ENCODE measurements around the gene BCAS3. TPM values are rescaled to one million over a fixed set of nuclear protein-coding genes. Genes with fewer than 3 reads are reported as not detected.

The BCAS3 gene
- total and polyA plus RNA-seq, 2 donors (not counting 1 experiment from before 2014, with no cell fraction given): 13.9 to 73.4 TPM

DNA sequence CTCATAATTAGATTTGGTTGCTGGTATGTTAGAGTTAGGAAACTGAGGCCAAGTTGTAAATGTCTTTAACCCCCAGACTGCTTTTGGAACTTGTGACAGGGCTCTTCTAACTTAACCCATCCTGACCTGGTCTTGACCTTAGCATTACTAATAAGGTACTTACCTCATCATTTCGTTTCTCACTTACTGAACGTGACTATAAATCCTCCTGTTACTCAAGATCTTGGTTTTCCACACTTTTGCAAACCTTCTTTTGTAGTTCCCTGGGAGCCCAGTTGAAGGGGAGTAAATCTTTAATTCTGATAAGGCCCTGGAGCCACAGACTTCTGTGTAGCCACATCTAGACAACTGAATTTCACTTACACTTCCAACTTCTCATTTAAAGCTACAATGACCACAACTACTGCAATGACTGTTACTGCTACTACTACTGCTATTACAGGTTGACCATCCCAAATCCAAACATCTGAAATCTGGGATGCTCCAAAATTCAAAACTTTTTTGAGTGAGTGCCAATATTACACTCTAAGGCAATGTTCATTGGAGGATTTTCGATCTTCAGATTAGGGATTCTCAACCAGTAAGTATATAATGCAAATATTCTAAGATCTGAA is 473.1 kb downstream of the BCAS3 start:
- no CpG with 5 or more reads among the region's 3 CpGs for WGBS (ENCODE audit: insufficient coverage)
- Histone ChIP-seq H3K36me3 (replicated peaks in 1 of 2; ENCODE audit: control extremely low read depth in 1 of 2, control insufficient read depth in 1 of 2, extremely low read depth in 1 of 2, insufficient read depth in 2 of 2, low read length in 1 of 2) (no peaks in the 10 kb centered on the region), H3K4me2 (replicated peaks; ENCODE audit: low read depth, low read length, poor library complexity, severe bottlenecking) (no peak overlapping the region), H3K27ac (ENCODE audit: low read length in 2 of 2) (no peak overlapping the region), H3K4me3 (ENCODE audit: control extremely low read depth in 1 of 5, extremely low read depth in 1 of 5, insufficient read depth in 1 of 5, low read depth in 2 of 5, low read length in 4 of 5) (no peak overlapping the region), H3K9ac (ENCODE audit: low read length) (no peak overlapping the region), H3K4me1 (ENCODE audit: control insufficient read depth in 2 of 2, insufficient read depth in 2 of 2, low read length in 2 of 2) (peaks cover 7 to 8% of the 10 kb centered on the region in 2 donors), H3K79me2 (ENCODE audit: control insufficient read depth, insufficient read depth, low read length) (no peaks in the 10 kb centered on the region), H3K9me3 (ENCODE audit: control extremely low read depth in 1 of 3, control insufficient read depth in 2 of 3, insufficient read depth in 1 of 3, low read length in 2 of 3) (no peaks in the 10 kb centered on the region), H3K27me3 (replicated peaks in 1 of 4; ENCODE audit: control extremely low read depth in 1 of 4, control insufficient read depth in 3 of 4, insufficient read depth in 4 of 4, low read length in 3 of 4) (no peaks in the 10 kb centered on the region), H4K20me1 (ENCODE audit: control insufficient read depth, insufficient read depth, low read length, poor library complexity, severe bottlenecking) (no peaks in the 10 kb centered on the region), H2AFZ (ENCODE audit: insufficient read depth, low read depth, low read length, poor library complexity, severe bottlenecking) (no peak overlapping the region)
- Mint-ChIP-seq H3K27me3 (no peaks in the 10 kb centered on the region), H3K4me3 (no peak overlapping the region), H3K9me3 (ENCODE audit: insufficient read depth) (no peaks in the 10 kb centered on the region), H3K4me1 (peaks cover 7% of the 10 kb centered on the region), H3K27ac (no peak overlapping the region)
- TF ChIP-seq EZH2 (IDR thresholded peaks at IDR 0.05; ENCODE audit: borderline replicate concordance, insufficient read depth, low read depth, low read length, poor library complexity, severe bottlenecking): no peak
- TF ChIP-seq, protein P1, sequence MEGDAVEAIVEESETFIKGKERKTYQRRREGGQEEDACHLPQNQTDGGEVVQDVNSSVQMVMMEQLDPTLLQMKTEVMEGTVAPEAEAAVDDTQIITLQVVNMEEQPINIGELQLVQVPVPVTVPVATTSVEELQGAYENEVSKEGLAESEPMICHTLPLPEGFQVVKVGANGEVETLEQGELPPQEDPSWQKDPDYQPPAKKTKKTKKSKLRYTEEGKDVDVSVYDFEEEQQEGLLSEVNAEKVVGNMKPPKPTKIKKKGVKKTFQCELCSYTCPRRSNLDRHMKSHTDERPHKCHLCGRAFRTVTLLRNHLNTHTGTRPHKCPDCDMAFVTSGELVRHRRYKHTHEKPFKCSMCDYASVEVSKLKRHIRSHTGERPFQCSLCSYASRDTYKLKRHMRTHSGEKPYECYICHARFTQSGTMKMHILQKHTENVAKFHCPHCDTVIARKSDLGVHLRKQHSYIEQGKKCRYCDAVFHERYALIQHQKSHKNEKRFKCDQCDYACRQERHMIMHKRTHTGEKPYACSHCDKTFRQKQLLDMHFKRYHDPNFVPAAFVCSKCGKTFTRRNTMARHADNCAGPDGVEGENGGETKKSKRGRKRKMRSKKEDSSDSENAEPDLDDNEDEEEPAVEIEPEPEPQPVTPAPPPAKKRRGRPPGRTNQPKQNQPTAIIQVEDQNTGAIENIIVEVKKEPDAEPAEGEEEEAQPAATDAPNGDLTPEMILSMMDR (IDR thresholded peaks at IDR 0.05): no peak
- ChIA-PET CTCF (no interaction called here), POLR2A (no interaction called here)
- intact Hi-C loops (cut with micrococcal nuclease): no loop called here
- DNase-seq (no peak), ATAC-seq (ENCODE audit: low read depth) (no peak)

DNA sequence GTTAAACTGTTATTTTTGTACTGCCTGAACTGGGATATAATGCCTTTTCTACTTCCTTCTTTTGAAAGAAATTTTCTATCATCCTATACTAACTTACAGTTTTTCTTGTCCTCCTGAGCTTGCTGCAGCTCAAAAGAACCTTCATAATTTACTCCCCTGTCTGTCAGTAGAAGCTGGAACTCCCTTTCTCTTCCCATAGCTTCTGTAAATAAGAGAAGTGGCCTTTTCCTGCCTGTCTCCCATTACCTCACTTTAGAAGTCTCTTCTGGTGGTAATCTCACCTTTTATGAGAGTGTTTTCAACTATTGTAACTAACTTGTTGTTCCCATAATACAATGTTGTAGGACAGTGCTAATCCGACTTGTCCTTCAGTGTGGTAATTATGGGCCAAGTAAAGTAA is 475.2 kb downstream of the BCAS3 start:
- no peaks in the 10 kb centered on the region for H3K27me3 ChIP-seq (replicated peaks in 1 of 4; ENCODE audit: control extremely low read depth in 1 of 4, control insufficient read depth in 3 of 4, insufficient read depth in 4 of 4, low read length in 3 of 4)
- POLR2A ChIA-PET: no interaction called here
- TF ChIP-seq, protein P1 (IDR thresholded peaks at IDR 0.05): no peak
- no peak for TF ChIP-seq EZH2 (IDR thresholded peaks at IDR 0.05; ENCODE audit: borderline replicate concordance, insufficient read depth, low read depth, low read length, poor library complexity, severe bottlenecking)
- no peaks in the 10 kb centered on the region for H4K20me1 ChIP-seq (ENCODE audit: control insufficient read depth, insufficient read depth, low read length, poor library complexity, severe bottlenecking)
- peaks cover 3% of the 10 kb centered on the region for H3K4me1 Mint-ChIP-seq
- H3K79me2 ChIP-seq (ENCODE audit: control insufficient read depth, insufficient read depth, low read length): no peaks in the 10 kb centered on the region
- ATAC-seq (ENCODE audit: low read depth): no peak
- H2AFZ ChIP-seq (ENCODE audit: insufficient read depth, low read depth, low read length, poor library complexity, severe bottlenecking): no peak overlapping the region
- H3K4me3 ChIP-seq (ENCODE audit: control extremely low read depth in 1 of 5, extremely low read depth in 1 of 5, insufficient read depth in 1 of 5, low read depth in 2 of 5, low read length in 4 of 5): no peak overlapping the region
- H3K9ac ChIP-seq (ENCODE audit: low read length): no peak overlapping the region
- H3K27ac Mint-ChIP-seq: no peak overlapping the region
- H3K4me1 ChIP-seq (ENCODE audit: control insufficient read depth in 2 of 2, insufficient read depth in 2 of 2, low read length in 2 of 2): no peaks in the 10 kb centered on the region
- WGBS (ENCODE audit: insufficient coverage): 100% methylated on average over 1 of the region's 1 CpG
- H3K4me2 ChIP-seq (replicated peaks; ENCODE audit: low read depth, low read length, poor library complexity, severe bottlenecking): no peak overlapping the region
- CTCF ChIA-PET: no interaction called here
- H3K36me3 ChIP-seq (replicated peaks in 1 of 2; ENCODE audit: control extremely low read depth in 1 of 2, control insufficient read depth in 1 of 2, extremely low read depth in 1 of 2, insufficient read depth in 2 of 2, low read length in 1 of 2): no peaks in the 10 kb centered on the region
- no peak overlapping the region for H3K4me3 Mint-ChIP-seq
- no peaks in the 10 kb centered on the region for H3K9me3 Mint-ChIP-seq (ENCODE audit: insufficient read depth)
- no peak for DNase-seq
- intact Hi-C loops (cut with micrococcal nuclease): no loop called here
- H3K9me3 ChIP-seq (ENCODE audit: control extremely low read depth in 1 of 3, control insufficient read depth in 2 of 3, insufficient read depth in 1 of 3, low read length in 2 of 3): no peaks in the 10 kb centered on the region
- H3K27me3 Mint-ChIP-seq: no peaks in the 10 kb centered on the region
- H3K27ac ChIP-seq (ENCODE audit: low read length in 2 of 2): no peak overlapping the region
